K562 (cell line): Measurements from ENCODE around the gene OARD1. TPM values are rescaled to one million over a fixed set of nuclear protein-coding genes. Genes with fewer than 3 reads are reported as not detected.

Source experiments
- ATAC-seq: fragments of 200-7000 bp; cut with Tn5 transposase; 3 replicates; pipeline ENCODE4 v1.9.1; 2020; ENCODE audit warnings: moderate library complexity
- BruUV-seq: library from RNA; stranded (reverse); fragments of 400-500 nt; replicated peaks from 2 replicates; lab custom pipeline; 2021; lab: Mats Ljungman, UMichigan
- CTCF ChIA-PET: fragments of 300-600 bp; formaldehyde crosslinking; extraction: SDS; loops from one replicate; lab custom pipeline; 2021; ENCODE audit warnings: low intra/inter-chr PET ratio; lab: Yijun Ruan, JAX
- POLR2A ChIA-PET: fragments of 300-600, 350-650 bp; sonication (Branson Sonifier 250); formaldehyde crosslinking; extraction: SDS; loops from one replicate; lab custom pipeline; 2021; ENCODE audit warnings: antibody characterized with exemption, inconsistent platforms; lab: Yijun Ruan, JAX
- DNase-seq, 4 experiments: peaks; one replicate each; pipeline versions ENCODE4 v3.0.0 to v3.0.0-alpha.2; 2011 to 2018; ENCODE audit warnings: low spot score in 3 of 4, mixed read lengths in 3 of 4; ENCODE audit errors: extremely low read depth in 1 of 4
- FAIRE-seq: peaks from 2 replicates; lab custom pipeline; 2011; peaks lifted over from hg19 to GRCh38; lab: Jason Lieb, UNC
- H2AFZ ChIP-seq: 2 replicates; pipeline ENCODE4 v1.6.0; 2011; ENCODE audit warnings: low read depth, low read length, control low read depth, inconsistent platforms
- H3K27ac ChIP-seq: fragments of 200-600 bp; 3 replicates; pipeline ENCODE4 v1.8.0; 2011; ENCODE audit warnings: low read depth, mild to moderate bottlenecking, control low read depth, inconsistent platforms, low read length, moderate library complexity, mixed read lengths; ENCODE audit errors: extremely low read depth
- H3K27me3 ChIP-seq, 2 experiments: fragments of 300-600 bp in 1 of 2; 2 replicates in 1 of 2; 3 replicates in 1 of 2; pipeline versions ENCODE4 v1.6.0 to v1.8.0; 2011; ENCODE audit warnings: inconsistent platforms in 2 of 2, low read length in 2 of 2, mild to moderate bottlenecking in 1 of 2, mixed read lengths in 1 of 2, moderate library complexity in 1 of 2; ENCODE audit not compliant: control insufficient read depth in 2 of 2, insufficient read depth in 2 of 2
- H3K36me3 ChIP-seq: fragments of 300-600 bp; 3 replicates; pipeline ENCODE4 v1.8.0; 2011; ENCODE audit warnings: mild to moderate bottlenecking, low read length, inconsistent platforms; ENCODE audit not compliant: control insufficient read depth, insufficient read depth
- H3K4me1 ChIP-seq, 2 experiments: fragments of 200-600 bp in 1 of 2; replicated peaks in 1 of 2; 2 replicates in 1 of 2; 3 replicates in 1 of 2; pipeline versions ENCODE4 v1.5.1 to v1.8.0; 2011; ENCODE audit warnings: inconsistent platforms in 2 of 2, low read length in 2 of 2, mild to moderate bottlenecking in 1 of 2, mixed read lengths in 1 of 2, moderate library complexity in 1 of 2; ENCODE audit not compliant: control insufficient read depth in 2 of 2, insufficient read depth in 2 of 2
- H3K4me2 ChIP-seq: 2 replicates; pipeline ENCODE4 v1.6.1; 2011; ENCODE audit warnings: low read length, control low read depth, inconsistent platforms, mixed read lengths; ENCODE audit not compliant: insufficient read depth
- H3K4me3 ChIP-seq: fragments of 200-600 bp; sonication (generic), shearing (Covaris generic); 2 replicates; pipeline ENCODE4 v1.5.1; 2016; ENCODE audit warnings: control low read depth, inconsistent platforms
- H3K79me2 ChIP-seq: fragments of 200-600 bp; 3 replicates; pipeline ENCODE4 v1.8.0; 2011; ENCODE audit warnings: low read length, inconsistent platforms; ENCODE audit not compliant: control insufficient read depth, insufficient read depth
- H3K9ac ChIP-seq, 2 experiments: 2 replicates each; pipeline versions ENCODE4 v1.6.0 to v1.6.1; 2011; ENCODE audit warnings: low read depth in 2 of 2, low read length in 2 of 2, control low read depth in 1 of 2, inconsistent platforms in 1 of 2, mild to moderate bottlenecking in 1 of 2, mixed read lengths in 1 of 2; ENCODE audit not compliant: insufficient read depth in 1 of 2
- H3K9me1 ChIP-seq: one replicate; pipeline ENCODE4 v1.6.0; 2011; ENCODE audit warnings: inconsistent platforms, mild to moderate bottlenecking, low read length, moderate library complexity; ENCODE audit not compliant: control insufficient read depth, insufficient read depth
- H3K9me3 ChIP-seq: replicated peaks from 2 replicates; pipeline ENCODE4 v1.5.1; 2011; ENCODE audit warnings: low read depth, low read length, inconsistent platforms; ENCODE audit not compliant: control insufficient read depth, insufficient read depth
- H4K20me1 ChIP-seq: replicated peaks from 2 replicates; pipeline ENCODE4 v1.6.1; 2011; ENCODE audit warnings: low read length, inconsistent platforms, mixed read lengths; ENCODE audit not compliant: control insufficient read depth, insufficient read depth
- ETV5 ChIP-seq: sonication (generic); formaldehyde crosslinking; IDR thresholded peaks from 2 replicates; pipeline ENCODE4 v1.4.0; 2020; ENCODE audit warnings: low read depth, mild to moderate bottlenecking, missing genetic modification reagents
- HMG20A ChIP-seq: fragments of 450-650 bp; formaldehyde crosslinking; conservative IDR thresholded peaks from 2 replicates; pipeline ENCODE4 v1.4.0; 2020; ENCODE audit warnings: mild to moderate bottlenecking, mixed read lengths
- PCBP1 ChIP-seq: fragments of 200-400 bp; formaldehyde crosslinking; IDR thresholded peaks from 2 replicates; pipeline ENCODE4 v1.6.1; 2018; ENCODE audit warnings: mild to moderate bottlenecking, low read depth, low read length; ENCODE audit not compliant: poor library complexity, severe bottlenecking
- SPI1 ChIP-seq: IDR thresholded peaks from 2 replicates; pipeline ENCODE4 v1.6.1; 2011; ENCODE audit warnings: low read depth, low read length, control low read depth, borderline replicate concordance
- YY1 ChIP-seq, 3 experiments: IDR thresholded peaks; 2 replicates each; pipeline ENCODE4 v1.6.1; 2011; ENCODE audit warnings: low read length in 2 of 3, mild to moderate bottlenecking in 2 of 3, moderate library complexity in 2 of 3, borderline replicate concordance in 1 of 3, control low read depth in 1 of 3, low read depth in 1 of 3; ENCODE audit not compliant: insufficient read depth in 3 of 3, insufficient replicate concordance in 2 of 3, control insufficient read depth in 1 of 3, insufficient read length in 1 of 3; ENCODE audit errors: extremely low read depth in 1 of 3
- ZNF282 ChIP-seq: sonication (generic); formaldehyde crosslinking; IDR thresholded peaks from 2 replicates; pipeline ENCODE4 v1.8.1; 2023; ENCODE audit warnings: missing genetic modification reagents
- WGBS: fragments of 100-300 bp; shearing (Covaris generic); methylation state at CpG from one replicate; pipeline ENCODE4 v1.1.6; 2016; ENCODE audit warnings: low coverage, mixed read lengths; ENCODE audit not compliant: insufficient coverage; ENCODE audit errors: missing lambda C conversion rate; 5-methylcytosine and 5-hydroxymethylcytosine counted together
- in situ Hi-C: fragments of 300-500 bp; cut with MboI; formaldehyde crosslinking; loops from 4 replicates; pipeline ENCODE4 v1.15.0; 2018; ENCODE audit warnings: inconsistent platforms, mixed read lengths
- intact Hi-C: fragments of 100-400 bp; cut with micrococcal nuclease; formaldehyde crosslinking; loops from 2 replicates; pipeline ENCODE4 v1.14.2; 2022
- polyA plus RNA-seq, 8 experiments: library from polyadenylated mRNA; depleted of rRNA in 4 of 8; stranded (reverse) in 5 of 8; unstranded in 3 of 8; fragments of >200 nt; fragmentation: Nextera tagmentation in 2 of 8; fragmentation: Illumina TruSeq in 1 of 8; extraction: Ambion mirVana in 2 of 8; extraction: Trizol in 1 of 8; gene quantifications; 2 replicates each; pipeline versions ENCODE4 v1.2.1 to v1.2.3, GENCODE V29; 2011 to 2014; ENCODE audit warnings: inconsistent platforms in 1 of 8, missing spikeins in 1 of 8
- total RNA-seq, 7 experiments: library from RNA; depleted of rRNA in 6 of 7; stranded (reverse); fragments of >200 nt in 6 of 7; fragmentation: Illumina TruSeq in 2 of 7; extraction: Trizol in 2 of 7; gene quantifications; 2 replicates each; pipeline versions ENCODE4 v1.2.1 to v1.2.3, GENCODE V29; 2011 to 2021; ENCODE audit warnings: low replicate concordance in 1 of 7

The OARD1 gene
- total and polyA plus RNA-seq, 9 of the 15 experiments (the other 6 are each of a cell fraction or from before 2014, with no cell fraction given) = 43.4 to 88.3 (median 61.1) TPM

- peak; percentile 16 for ATAC-seq
- H3K79me2 ChIP-seq = no peaks in the 10 kb centered on the region
- DNase-seq = no peak
- H3K27me3 ChIP-seq = peaks cover 9 to 10% of the 10 kb centered on the region in 2 experiments
- no peak overlapping the region for H3K27ac ChIP-seq
- POLR2A ChIA-PET = interaction anchor here (0.5 to 1.3 kb wide), 7 partner anchors 17 to 1667 kb away, joined by 3 to 6 read pairs (median 4); no protein-coding TSS in a partner anchor
- TF ChIP-seq HMG20A (CRISPR knock-in tag) = no peak
- peak; percentile 52; the same call in 1 of the 2 replicates for TF ChIP-seq SPI1
- no peak for TF ChIP-seq ZNF282 (CRISPR knock-in tag)
- TF ChIP-seq PCBP1 = peak; percentile 50
- TF ChIP-seq ETV5 (CRISPR knock-in tag) = no peak
- TF ChIP-seq YY1 (IDR thresholded peaks at IDR 0.05; ENCODE audit: borderline replicate concordance in 1 of 3, control insufficient read depth in 1 of 3, extremely low read depth in 1 of 3, insufficient read depth in 3 of 3, insufficient read length in 1 of 3, insufficient replicate concordance in 2 of 3, low read depth in 1 of 3, low read length in 2 of 3) = peak in 1 of 3 experiments; percentile 17
- peak overlapping the region; percentile 97 for H2AFZ ChIP-seq
- H4K20me1 ChIP-seq = no peaks in the 10 kb centered on the region
- no peaks in the 10 kb centered on the region for H3K9me3 ChIP-seq
- no peaks in the 10 kb centered on the region for H3K36me3 ChIP-seq
- no peak for FAIRE-seq
- in situ Hi-C loops (loop anchor here (25.0 kb wide), 1 partner anchor 1666 kb away; no protein-coding TSS in a partner anchor), intact Hi-C loops (loop anchor here (5.0 to 10.0 kb wide), 3 partner anchors 39 to 701 kb away; no protein-coding TSS in a partner anchor)
- peak overlapping the region; percentile 83; the same call in 1 of the 2 replicates for H3K4me2 ChIP-seq
- WGBS = 55% methylated on average over 13 of the region's 13 CpGs
- H3K4me1 ChIP-seq = peaks cover 0 to 14% of the 10 kb centered on the region in 2 experiments; a peak in 4 of 5 replicates
- no peaks in the 10 kb centered on the region for H3K9me1 ChIP-seq
- H3K9ac ChIP-seq = peak overlapping the region in 1 of 2 experiments; percentile 88; a peak in 2 of 4 replicates
- CTCF ChIA-PET = interaction anchor here (0.7 to 2.1 kb wide), 4 partner anchors 10 to 308 kb away, joined by 3 to 10 read pairs (median 6); partner anchors contain the start of gene UNC5CL
- BruUV-seq = no TSS peak
- no peak overlapping the region for H3K4me3 ChIP-seq
These were observed 43.4 kb downstream of the OARD1 start for GRCh38 chr6:41028561-41029412.
